Kidney tubule cell (primary cell): ENCODE data around the gene IL1RL2.
A peak's percentile ranks its signal among the peaks of the same experiment; 100 is the strongest.

Source experiments
- DNase-seq: peaks from one replicate; pipeline ENCODE4 v3.0.0-alpha.2; 2018; ENCODE audit warnings: low spot score

The IL1RL2 gene

GRCh38 chr2:102238778-102239177, 52.0 kb downstream of the IL1RL2 start:
- no peak for DNase-seq

- no peak for DNase-seq
These were observed 52.5 kb downstream of the IL1RL2 start for GRCh38 chr2:102239344-102239743.

GRCh38 chr2:102240640-102241370, 54.0 kb downstream of the IL1RL2 start:
- DNase-seq = peak; percentile 93

- no peak for DNase-seq
These were observed 54.9 kb downstream of the IL1RL2 start for GRCh38 chr2:102241616-102242305.

- no peak for DNase-seq
These were observed 58.7 kb downstream of the IL1RL2 start for GRCh38 chr2:102245266-102246151.

GRCh38 chr2:102250278-102250821, 63.5 kb downstream of the IL1RL2 start:
- no peak for DNase-seq

GRCh38 chr2:102251042-102251848, 64.4 kb downstream of the IL1RL2 start:
- DNase-seq = peak; percentile 58

- no peak for DNase-seq
These were observed 65.0 kb downstream of the IL1RL2 start for GRCh38 chr2:102251849-102252203.

- no peak for DNase-seq
These were observed 65.4 kb downstream of the IL1RL2 start for GRCh38 chr2:102252236-102252635.

- DNase-seq = no peak
These were observed 66.4 kb downstream of the IL1RL2 start for GRCh38 chr2:102253140-102253752.

GRCh38 chr2:102253753-102254150, 66.9 kb downstream of the IL1RL2 start:
- no peak for DNase-seq

GRCh38 chr2:102256276-102256675, 69.5 kb downstream of the IL1RL2 start:
- DNase-seq = no peak

- DNase-seq = no peak
These were observed 70.1 kb downstream of the IL1RL2 start for GRCh38 chr2:102256874-102257462.

GRCh38 chr2:102258025-102258385, 71.2 kb downstream of the IL1RL2 start:
- no peak for DNase-seq

GRCh38 chr2:102258386-102259074, 71.7 kb downstream of the IL1RL2 start:
- peak; percentile 95 for DNase-seq

GRCh38 chr2:102261467-102262135, 74.8 kb downstream of the IL1RL2 start:
- DNase-seq = no peak

GRCh38 chr2:102262216-102263129, 75.7 kb downstream of the IL1RL2 start:
- no peak for DNase-seq

- no peak for DNase-seq
These were observed 78.1 kb downstream of the IL1RL2 start for GRCh38 chr2:102264952-102265351.

- no peak for DNase-seq
These were observed 79.4 kb downstream of the IL1RL2 start for GRCh38 chr2:102266204-102266603.
